CD14-positive monocyte (primary cell): ENCODE results near the gene SLC10A4. TPM values are rescaled to one million over a fixed set of nuclear protein-coding genes. Genes with fewer than 3 reads are reported as not detected.

ENCODE experiments used
- DNase-seq, 3 donors: peaks; one replicate each; pipeline ENCODE4 v3.0.0-alpha.2; 2011 to 2022
- H2AFZ ChIP-seq: 2 replicates; pipeline ENCODE4 v1.6.0; 2012; ENCODE audit warnings: mild to moderate bottlenecking, low read depth, low read length, inconsistent platforms; ENCODE audit not compliant: insufficient read depth, poor library complexity, severe bottlenecking
- H3K27ac ChIP-seq, 2 donors: 1 replicate in 1 of 2; 2 replicates in 1 of 2; pipeline ENCODE4 v1.5.1; 2012 to 2013; ENCODE audit warnings: low read length in 2 of 2, control low read depth in 1 of 2, inconsistent platforms in 1 of 2, low read depth in 1 of 2, mild to moderate bottlenecking in 1 of 2
- H3K27me3 ChIP-seq, 2 donors: one replicate each; pipeline versions ENCODE4 v1.6.0 to v1.6.1; 2011 to 2013; ENCODE audit warnings: low read length in 2 of 2; ENCODE audit not compliant: control insufficient read depth in 2 of 2, insufficient read depth in 2 of 2
- H3K36me3 ChIP-seq, 2 donors: replicated peaks in 1 of 2; 1 replicate in 1 of 2; 2 replicates in 1 of 2; pipeline versions ENCODE4 v1.5.1 to v1.6.1; 2012 to 2013; ENCODE audit warnings: low read length in 2 of 2, control low read depth in 1 of 2, inconsistent platforms in 1 of 2, mild to moderate bottlenecking in 1 of 2; ENCODE audit not compliant: insufficient read depth in 2 of 2, control insufficient read depth in 1 of 2
- H3K4me1 ChIP-seq, 2 donors: 1 replicate in 1 of 2; 2 replicates in 1 of 2; pipeline versions ENCODE4 v1.5.1 to v1.6.1; 2012 to 2013; ENCODE audit warnings: low read length in 2 of 2, control low read depth in 1 of 2, inconsistent platforms in 1 of 2, mild to moderate bottlenecking in 1 of 2, moderate library complexity in 1 of 2; ENCODE audit not compliant: insufficient read depth in 2 of 2, control insufficient read depth in 1 of 2
- H3K4me2 ChIP-seq: replicated peaks from 2 replicates; pipeline ENCODE3; 2012; ENCODE audit warnings: low read length, moderate library complexity, mild to moderate bottlenecking; ENCODE audit not compliant: poor library complexity, severe bottlenecking; ENCODE audit errors: extremely low read depth
- H3K4me3 ChIP-seq, 3 experiments: fragments of 200-600 bp in 1 of 3; sonication (generic) in 1 of 3; replicated peaks in 1 of 3; 1 replicate in 2 of 3; 2 replicates in 1 of 3; pipeline ENCODE4 v1.5.1; 2011 to 2013; ENCODE audit warnings: low read length in 3 of 3, mild to moderate bottlenecking in 3 of 3, control low read depth in 2 of 3, low read depth in 2 of 3, inconsistent platforms in 1 of 3, moderate library complexity in 1 of 3
- H3K79me2 ChIP-seq: 2 replicates; pipeline ENCODE4 v1.6.0; 2012; ENCODE audit warnings: mild to moderate bottlenecking, control low read depth, inconsistent platforms, low read length, moderate library complexity; ENCODE audit not compliant: insufficient read depth
- H3K9ac ChIP-seq: 2 replicates; pipeline ENCODE4 v1.6.0; 2017; ENCODE audit warnings: low read length, mild to moderate bottlenecking; ENCODE audit not compliant: insufficient read depth, poor library complexity, severe bottlenecking
- H3K9me3 ChIP-seq, 2 donors: replicated peaks in 1 of 2; 1 replicate in 1 of 2; 2 replicates in 1 of 2; pipeline versions ENCODE4 v1.5.1 to v1.6.1; 2012 to 2013; ENCODE audit warnings: low read length in 2 of 2, control low read depth in 1 of 2; ENCODE audit not compliant: control insufficient read depth in 1 of 2, insufficient read depth in 1 of 2
- H4K20me1 ChIP-seq: 2 replicates; pipeline ENCODE4 v1.6.0; 2012; ENCODE audit warnings: mild to moderate bottlenecking, low read length, control low read depth, moderate library complexity; ENCODE audit not compliant: insufficient read depth
- H3K27ac Mint-ChIP-seq, 7 donors: one replicate each; pipeline ENCODE4 v1.8.0; 2020; ENCODE audit warnings: mild to moderate bottlenecking in 7 of 7, mixed read lengths in 7 of 7, moderate library complexity in 6 of 7, inconsistent platforms in 2 of 7
- H3K27me3 Mint-ChIP-seq, 3 donors: one replicate each; pipeline ENCODE4 v1.8.0; 2021 to 2022; ENCODE audit warnings: low read depth in 3 of 3, mild to moderate bottlenecking in 3 of 3, mixed read lengths in 3 of 3, moderate library complexity in 3 of 3, inconsistent platforms in 1 of 3
- H3K36me3 Mint-ChIP-seq, 2 donors: one replicate each; pipeline ENCODE4 v1.8.0; 2020; ENCODE audit warnings: mixed read lengths in 2 of 2, inconsistent platforms in 1 of 2, mild to moderate bottlenecking in 1 of 2
- H3K4me1 Mint-ChIP-seq: one replicate; pipeline ENCODE4 v1.8.0; 2020; ENCODE audit warnings: mild to moderate bottlenecking, mixed read lengths
- H3K4me3 Mint-ChIP-seq, 2 donors: one replicate each; pipeline ENCODE4 v1.8.0; 2020; ENCODE audit warnings: mild to moderate bottlenecking in 2 of 2, mixed read lengths in 2 of 2, moderate library complexity in 1 of 2
- H3K9me3 Mint-ChIP-seq, 7 donors: one replicate each; pipeline ENCODE4 v1.8.0; 2020 to 2022; ENCODE audit warnings: mixed read lengths in 7 of 7, mild to moderate bottlenecking in 6 of 7, moderate library complexity in 6 of 7, inconsistent platforms in 2 of 7
- CTCF ChIP-seq: fragments of 200-600 bp; IDR thresholded peaks from one replicate; pipeline ENCODE4 v1.8.0; 2022; ENCODE audit warnings: antibody characterized with exemption, mild to moderate bottlenecking
- WGBS: methylation state at CpG from one replicate; pipeline ENCODE4 v1.1.5; 2013; ENCODE audit warnings: missing lambda C conversion rate; ENCODE audit not compliant: insufficient coverage; 5-methylcytosine and 5-hydroxymethylcytosine counted together
- intact Hi-C, 2 donors: fragments of 100-400 bp; cut with micrococcal nuclease; formaldehyde crosslinking; loops; one replicate each; pipeline versions ENCODE4 v1.15.0 to v1.15.1; 2023
- polyA minus RNA-seq: library from RNA; depleted of rRNA, polyadenylated mRNA; stranded (reverse); fragments of >200 nt; gene quantifications from 2 replicates; pipeline ENCODE4 v1.2.3, GENCODE V29; 2012
- polyA plus RNA-seq, 3 donors: library from polyadenylated mRNA; depleted of rRNA in 1 of 3; unstranded in 2 of 3; stranded (reverse) in 1 of 3; fragments of 300-500 nt in 2 of 3; fragments of >200 nt in 1 of 3; fragmentation: Illumina TruSeq in 2 of 3; gene quantifications; 1 replicate in 2 of 3; 2 replicates in 1 of 3; pipeline ENCODE4 v1.2.3, GENCODE V29; 2012 to 2021
- total RNA-seq, 12 experiments: library from RNA in 1 of 12; stranded (reverse) in 1 of 12; fragments of 120-200 nt in 1 of 12; gene quantifications; one replicate each; pipeline ENCODE4 v1.2.4 and lab custom pipeline; 2013 to 2026; ENCODE audit warnings: mixed read lengths in 6 of 12, inconsistent platforms in 1 of 12

SLC10A4 gene, protein sequence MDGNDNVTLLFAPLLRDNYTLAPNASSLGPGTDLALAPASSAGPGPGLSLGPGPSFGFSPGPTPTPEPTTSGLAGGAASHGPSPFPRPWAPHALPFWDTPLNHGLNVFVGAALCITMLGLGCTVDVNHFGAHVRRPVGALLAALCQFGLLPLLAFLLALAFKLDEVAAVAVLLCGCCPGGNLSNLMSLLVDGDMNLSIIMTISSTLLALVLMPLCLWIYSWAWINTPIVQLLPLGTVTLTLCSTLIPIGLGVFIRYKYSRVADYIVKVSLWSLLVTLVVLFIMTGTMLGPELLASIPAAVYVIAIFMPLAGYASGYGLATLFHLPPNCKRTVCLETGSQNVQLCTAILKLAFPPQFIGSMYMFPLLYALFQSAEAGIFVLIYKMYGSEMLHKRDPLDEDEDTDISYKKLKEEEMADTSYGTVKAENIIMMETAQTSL
- 0.02 TPM for total RNA-seq (2013)
- polyA plus RNA-seq (not detected), polyA minus RNA-seq (0.64 TPM in 1 of 2 replicates, not detected in the other), total RNA-seq (lab: John Stamatoyannopoulos, UW) (0 to 1.1 (median 0.08) reads per million in 11 experiments)

- Mint-ChIP-seq H3K4me1 (peaks cover 20% of the 10 kb centered on the region), H3K4me3 (peak within 1 kb of the TSS; percentile 76 to 93), H3K27me3 (peaks cover 66 to 72% (median 71%) of the 10 kb centered on the region in 3 donors), H3K9me3 (peaks cover 0 to 23% (median 14%) of the 10 kb centered on the region in 7 donors), H3K27ac (peak within 1 kb of the TSS in 1 of 7 donors; percentile 4), H3K36me3 (peaks cover 7 to 15% of the 10 kb centered on the region in 2 donors)
- H4K20me1 ChIP-seq = no peaks in the 10 kb centered on the region
- 3% methylated on average over 84 of the region's 85 CpGs for WGBS
- H3K4me1 ChIP-seq = peaks cover 10 to 14% of the 10 kb centered on the region in 2 donors
- H3K4me3 ChIP-seq = peak within 1 kb of the TSS in 1 of 3 experiments; percentile 63
- no peak within 1 kb of the TSS for H3K9ac ChIP-seq
- no peaks in the 10 kb centered on the region for H3K36me3 ChIP-seq
- intact Hi-C loops = no loop called here
- DNase-seq = no peak
- TF ChIP-seq CTCF = no peak
- peaks cover 66 to 79% of the 10 kb centered on the region in 2 donors for H3K27me3 ChIP-seq
- peak within 1 kb of the TSS; percentile 63 for H2AFZ ChIP-seq
- H3K27ac ChIP-seq = no peak within 1 kb of the TSS
- H3K9me3 ChIP-seq = peaks cover 0 to 26% of the 10 kb centered on the region in 2 donors
- no peaks in the 10 kb centered on the region for H3K79me2 ChIP-seq
- H3K4me2 ChIP-seq = peak within 1 kb of the TSS; percentile 72
These were observed at the start of gene SLC10A4 for GRCh38 chr4:48483006-48483776. Gene SLC10A4 (plus strand): TSS chr4:48483343. CDS start chr4:48483562, 219 bp downstream.

- H3K27ac ChIP-seq = no peak overlapping the region
- H4K20me1 ChIP-seq = no peaks in the 10 kb centered on the region
- no peaks in the 10 kb centered on the region for H3K79me2 ChIP-seq
- TF ChIP-seq CTCF = no peak
- no peak overlapping the region for H3K4me2 ChIP-seq
- no peak overlapping the region for H2AFZ ChIP-seq
- no CpG with 5 or more reads among the region's 1 CpG for WGBS
- Mint-ChIP-seq H3K27ac (no peak overlapping the region), H3K4me1 (peaks cover 3% of the 10 kb centered on the region), H3K4me3 (no peak overlapping the region), H3K36me3 (no peaks in the 10 kb centered on the region), H3K27me3 (peaks cover 0 to 4% (median 2%) of the 10 kb centered on the region in 3 donors), H3K9me3 (peaks cover 2 to 6% (median 4%) of the 10 kb centered on the region in 7 donors)
- H3K36me3 ChIP-seq = no peaks in the 10 kb centered on the region
- H3K9me3 ChIP-seq = no peaks in the 10 kb centered on the region
- no peaks in the 10 kb centered on the region for H3K4me1 ChIP-seq
- H3K9ac ChIP-seq = no peak overlapping the region
- no peak for DNase-seq
- no peak overlapping the region for H3K4me3 ChIP-seq
- H3K27me3 ChIP-seq = no peaks in the 10 kb centered on the region
- intact Hi-C loops = no loop called here
These were observed 46.8 kb upstream of the SLC10A4 start for GRCh38 chr4:48436318-48436717.
